Amygdala (tissue), 56 donors: ENCODE data around the gene LIF.

Source experiments
- DNase-seq, 56 donors: peaks; one replicate each; lab custom pipeline; 2025; lab: John Stamatoyannopoulos, UW

LIF gene

GRCh38 chr22:30285176-30285845 is 38.8 kb upstream of the LIF start:
- DNase-seq: no peak

GRCh38 chr22:30284666-30285065 is 38.1 kb upstream of the LIF start:
- DNase-seq: no peak

- DNase-seq: no peak
Measured at GRCh38 chr22:30284172-30284571, 37.6 kb upstream of the LIF start.

GRCh38 chr22:30283342-30283741 is 36.8 kb upstream of the LIF start:
- DNase-seq: no peak

GRCh38 chr22:30282616-30283046 is 36.1 kb upstream of the LIF start:
- no peak for DNase-seq

- DNase-seq: no peak
Measured at GRCh38 chr22:30280505-30280904, 33.9 kb upstream of the LIF start.

- DNase-seq: no peak
Measured at GRCh38 chr22:30279932-30280331, 33.4 kb upstream of the LIF start.

- peak in 16 of 56 donors; percentile 7 to 48 (median 22) for DNase-seq
Measured at GRCh38 chr22:30279046-30279788, 32.7 kb upstream of the LIF start.

GRCh38 chr22:30277547-30278344 is 31.2 kb upstream of the LIF start:
- peak in 20 of 56 donors; percentile 8 to 57 (median 34) for DNase-seq

GRCh38 chr22:30276039-30276438 is 29.5 kb upstream of the LIF start:
- no peak for DNase-seq

- DNase-seq: no peak
Measured at GRCh38 chr22:30275625-30276024, 29.1 kb upstream of the LIF start.

- DNase-seq: no peak
Measured at GRCh38 chr22:30274437-30274812, 27.9 kb upstream of the LIF start.

GRCh38 chr22:30273711-30274436 is 27.3 kb upstream of the LIF start:
- peak in 3 of 56 donors; percentile 8 to 19 (median 18) for DNase-seq

- no peak for DNase-seq
Measured at GRCh38 chr22:30272781-30273601, 26.4 kb upstream of the LIF start.

GRCh38 chr22:30270832-30271231 is 24.3 kb upstream of the LIF start:
- peak in 40 of 56 donors; percentile 13 to 75 (median 38) for DNase-seq

GRCh38 chr22:30268331-30268730 is 21.8 kb upstream of the LIF start:
- no peak for DNase-seq

- DNase-seq: peak in 1 of 56 donors; percentile 29
Measured at GRCh38 chr22:30267382-30268302, 21.1 kb upstream of the LIF start.
